Diencephalon (tissue), 1 donor: ENCODE measurements around the gene PRRC2A. TPM values are rescaled to one million over a fixed set of nuclear protein-coding genes. Genes with fewer than 3 reads are reported as not detected.

ENCODE experiments used
- total RNA-seq: library from RNA; depleted of rRNA; stranded (reverse); fragments of >200 nt; gene quantifications from one replicate; pipeline ENCODE4 v1.2.3, GENCODE V29; 2014

The PRRC2A gene
- 48.0 TPM for total RNA-seq

DNA sequence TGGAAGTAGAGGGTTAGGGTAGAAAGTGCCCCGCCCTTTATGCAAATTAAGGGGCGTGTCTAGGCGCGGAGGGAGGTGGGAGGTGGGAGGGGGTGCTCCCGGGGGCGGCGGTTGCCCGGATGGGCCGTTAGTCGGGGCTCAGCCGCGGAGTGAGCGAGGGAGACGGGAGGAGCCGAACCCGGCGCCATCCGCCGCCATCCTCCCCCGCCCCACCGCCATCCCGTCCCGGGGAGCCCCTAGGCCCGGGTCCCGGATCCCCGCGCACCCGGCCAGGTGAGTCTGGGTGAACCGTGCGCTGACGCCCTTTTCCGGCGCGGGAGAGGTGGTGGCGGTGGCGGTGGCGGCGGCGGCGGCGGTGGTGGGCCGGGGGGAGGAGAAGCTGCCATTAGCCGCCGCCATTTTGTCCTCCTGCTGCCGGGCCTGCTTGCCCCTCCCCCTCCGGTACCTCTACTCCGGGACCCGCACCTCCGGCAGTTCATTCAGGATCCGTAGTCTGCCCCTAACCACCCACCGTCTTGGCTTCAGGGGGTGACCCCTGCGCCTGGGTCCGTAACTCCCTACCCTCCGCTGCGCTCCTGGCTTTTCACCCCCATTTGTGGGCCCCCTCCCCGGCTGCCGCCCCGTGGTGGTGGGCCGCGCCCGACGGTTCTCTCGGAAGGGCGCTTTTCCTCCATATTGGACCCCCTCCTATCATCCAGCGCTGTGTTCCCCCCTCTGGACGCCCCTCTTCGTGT is at the start of gene PRRC2A:
PRRC2A (plus strand) TSS at position 130 of the 734 bp plus-strand sequence. CDS start 2,075 bp downstream, outside the sequence.

DNA sequence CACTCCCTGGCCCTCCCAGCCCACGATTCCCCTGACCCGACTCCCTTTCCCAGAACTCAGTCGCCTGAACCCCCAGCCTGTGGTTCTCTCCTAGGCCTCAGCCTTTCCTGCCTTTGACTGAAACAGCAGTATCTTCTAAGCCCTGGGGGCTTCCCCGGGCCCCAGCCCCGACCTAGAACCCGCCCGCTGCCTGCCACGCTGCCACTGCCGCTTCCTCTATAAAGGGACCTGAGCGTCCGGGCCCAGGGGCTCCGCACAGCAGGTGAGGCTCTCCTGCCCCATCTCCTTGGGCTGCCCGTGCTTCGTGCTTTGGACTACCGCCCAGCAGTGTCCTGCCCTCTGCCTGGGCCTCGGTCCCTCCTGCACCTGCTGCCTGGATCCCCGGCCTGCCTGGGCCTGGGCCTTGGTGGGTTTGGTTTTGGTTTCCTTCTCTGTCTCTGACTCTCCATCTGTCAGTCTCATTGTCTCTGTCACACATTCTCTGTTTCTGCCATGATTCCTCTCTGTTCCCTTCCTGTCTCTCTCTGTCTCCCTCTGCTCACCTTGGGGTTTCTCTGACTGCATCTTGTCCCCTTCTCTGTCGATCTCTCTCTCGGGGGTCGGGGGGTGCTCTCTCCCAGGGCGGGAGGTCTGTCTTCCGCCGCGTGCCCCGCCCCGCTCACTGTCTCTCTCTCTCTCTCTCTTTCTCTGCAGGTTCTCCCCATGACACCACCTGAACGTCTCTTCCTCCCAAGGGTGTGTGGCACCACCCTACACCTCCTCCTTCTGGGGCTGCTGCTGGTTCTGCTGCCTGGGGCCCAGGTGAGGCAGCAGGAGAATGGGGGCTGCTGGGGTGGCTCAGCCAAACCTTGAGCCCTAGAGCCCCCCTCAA is 48.2 kb upstream of the PRRC2A start, which contains the start of gene LTA:
LTA (plus strand) TSS at position 249 of the 871 bp plus-strand sequence; CDS start at position 703, 454 bp downstream.

DNA sequence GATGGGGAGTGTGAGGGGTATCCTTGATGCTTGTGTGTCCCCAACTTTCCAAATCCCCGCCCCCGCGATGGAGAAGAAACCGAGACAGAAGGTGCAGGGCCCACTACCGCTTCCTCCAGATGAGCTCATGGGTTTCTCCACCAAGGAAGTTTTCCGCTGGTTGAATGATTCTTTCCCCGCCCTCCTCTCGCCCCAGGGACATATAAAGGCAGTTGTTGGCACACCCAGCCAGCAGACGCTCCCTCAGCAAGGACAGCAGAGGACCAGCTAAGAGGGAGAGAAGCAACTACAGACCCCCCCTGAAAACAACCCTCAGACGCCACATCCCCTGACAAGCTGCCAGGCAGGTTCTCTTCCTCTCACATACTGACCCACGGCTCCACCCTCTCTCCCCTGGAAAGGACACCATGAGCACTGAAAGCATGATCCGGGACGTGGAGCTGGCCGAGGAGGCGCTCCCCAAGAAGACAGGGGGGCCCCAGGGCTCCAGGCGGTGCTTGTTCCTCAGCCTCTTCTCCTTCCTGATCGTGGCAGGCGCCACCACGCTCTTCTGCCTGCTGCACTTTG is 45.1 kb upstream of the PRRC2A start, which contains the start of gene TNF:
TNF (plus strand) TSS at position 231 of the 567 bp plus-strand sequence; CDS start at position 408, 177 bp downstream.

DNA sequence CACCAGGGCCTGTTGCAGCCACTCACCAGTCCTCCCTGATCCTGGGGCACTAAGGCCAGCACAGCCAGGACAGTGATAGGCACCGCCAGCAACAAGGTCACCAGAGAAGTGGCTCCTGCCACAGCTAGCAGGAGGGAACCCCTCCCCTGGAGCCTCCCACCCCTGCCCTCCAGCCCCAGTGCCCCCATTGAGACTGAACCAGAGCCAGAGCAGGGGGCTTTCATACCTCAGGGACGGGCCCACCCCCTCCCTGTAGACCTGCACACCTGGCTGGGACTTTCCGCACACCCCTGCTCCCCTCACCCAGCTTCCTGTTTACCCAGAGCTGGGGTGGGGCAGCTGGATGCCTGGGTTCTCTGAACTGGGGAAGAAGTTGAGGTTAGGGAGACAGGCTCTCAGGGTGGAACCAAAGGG is 38.3 kb upstream of the PRRC2A start, which contains the start of gene LTB:
LTB (minus strand) TSS at position 195 of the 414 bp plus-strand sequence; CDS start at position 188, 7 bp downstream.

DNA sequence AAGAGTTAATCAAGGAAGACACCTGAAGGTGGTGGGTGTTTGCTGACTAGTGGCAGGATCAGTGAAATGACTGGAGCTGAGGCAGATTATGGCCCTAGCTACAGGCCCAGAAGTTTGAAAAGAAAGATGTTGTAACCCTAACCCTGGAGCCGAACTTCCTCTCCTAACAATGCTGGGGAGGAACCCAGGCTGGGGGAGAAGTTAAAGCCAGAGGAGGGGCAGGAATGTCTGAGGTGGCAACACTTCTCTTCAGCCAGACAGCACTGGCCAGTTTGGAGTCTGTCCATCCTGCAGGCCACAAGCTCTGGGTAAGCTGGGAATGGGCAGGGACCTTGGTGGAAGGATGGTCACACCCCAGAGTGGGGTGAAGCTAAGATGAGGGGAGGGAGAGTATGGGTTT is 34.5 kb upstream of the PRRC2A start, which contains the start of gene LST1:
LST1 (plus strand) TSS at position 270 of the 400 bp plus-strand sequence. CDS start 1,023 bp downstream, outside the sequence.

DNA sequence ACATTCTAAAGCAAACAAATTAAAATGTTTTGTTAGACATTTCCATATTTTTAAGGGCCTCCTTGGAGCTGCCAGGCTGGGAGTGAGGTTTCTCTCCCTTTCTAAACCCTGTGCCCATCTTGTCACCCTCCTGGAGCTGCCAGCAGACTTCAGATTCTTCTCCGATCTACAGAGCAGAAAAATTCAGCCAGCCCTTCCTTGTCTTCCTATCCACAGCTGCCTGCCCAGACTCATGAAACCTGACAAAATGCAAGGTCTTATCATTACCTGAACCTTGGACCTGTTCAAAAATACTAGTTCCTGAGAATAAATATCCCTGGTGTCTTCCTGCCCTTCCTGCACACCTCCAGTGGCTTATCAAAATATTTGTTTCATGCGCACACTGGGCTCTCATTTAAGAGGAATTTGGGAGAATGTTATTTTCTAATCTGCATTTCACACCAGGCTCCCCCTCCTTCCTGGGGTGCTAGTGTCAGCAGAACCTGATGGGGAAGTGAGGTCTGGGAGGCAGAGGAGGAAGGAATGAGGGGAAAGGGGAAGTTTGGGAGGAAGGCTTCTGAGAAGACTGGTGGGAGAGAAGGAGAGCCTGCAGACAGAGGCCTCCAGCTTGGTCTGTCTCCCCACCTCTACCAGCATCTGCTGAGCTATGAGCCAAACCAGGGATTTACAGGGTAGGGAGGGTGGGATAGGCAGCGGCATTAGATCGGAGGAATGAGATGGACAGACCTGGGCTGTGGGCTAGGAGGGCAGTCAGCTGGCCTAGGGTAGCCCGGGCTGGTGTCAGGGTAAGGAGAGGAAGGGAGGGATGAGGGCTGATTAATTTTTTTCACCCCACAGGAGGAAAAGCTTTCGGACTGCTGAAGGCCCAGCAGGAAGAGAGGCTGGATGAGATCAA is 5.6 kb upstream of the PRRC2A start, which contains the start of gene AIF1:
AIF1 (plus strand) TSS at position 551 of the 895 bp plus-strand sequence; CDS start at position 647, 96 bp downstream.

DNA sequence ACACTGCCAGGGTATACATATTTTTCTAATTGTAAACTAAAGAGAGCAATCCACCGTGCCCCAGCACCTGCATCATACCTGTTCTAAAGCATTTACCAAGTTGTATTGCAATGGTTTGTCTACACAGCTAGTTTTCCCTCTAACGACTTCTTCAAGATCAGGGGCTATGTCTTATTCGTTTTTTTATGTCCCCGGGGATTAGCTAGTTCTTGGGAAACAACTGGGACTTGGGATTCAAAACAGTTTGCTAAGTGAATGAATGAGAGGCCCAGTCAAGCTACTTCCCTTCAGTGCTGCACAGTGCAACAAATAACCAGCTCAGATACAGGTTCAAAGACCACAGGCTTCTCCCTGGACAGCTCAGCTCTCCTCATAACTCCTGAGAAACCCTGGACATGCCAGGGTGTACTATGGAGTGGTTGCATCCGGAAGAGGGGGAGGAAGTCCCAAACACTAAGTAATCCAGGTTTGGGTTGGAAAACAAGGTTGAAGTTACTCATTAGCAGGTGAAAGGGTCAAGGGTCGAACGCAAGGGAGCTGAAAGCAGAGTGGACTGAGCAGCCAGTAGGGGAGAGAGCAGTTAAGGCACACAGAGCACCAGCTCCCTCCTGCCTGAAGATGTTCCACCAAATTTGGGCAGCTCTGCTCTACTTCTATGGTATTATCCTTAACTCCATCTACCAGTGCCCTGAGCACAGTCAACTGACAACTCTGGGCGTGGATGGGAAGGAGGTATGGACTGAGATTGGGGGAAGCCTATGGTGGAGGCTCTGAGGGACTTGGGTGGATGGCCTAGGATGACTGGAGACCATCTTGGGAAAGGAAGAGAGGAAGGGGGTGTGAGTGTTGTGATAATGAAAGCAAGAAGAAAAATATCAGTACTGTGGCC is 35.1 kb downstream of the PRRC2A start, which contains the start of gene APOM:
APOM (plus strand) TSS at position 546 of the 889 bp plus-strand sequence; CDS start at position 619, 73 bp downstream.

DNA sequence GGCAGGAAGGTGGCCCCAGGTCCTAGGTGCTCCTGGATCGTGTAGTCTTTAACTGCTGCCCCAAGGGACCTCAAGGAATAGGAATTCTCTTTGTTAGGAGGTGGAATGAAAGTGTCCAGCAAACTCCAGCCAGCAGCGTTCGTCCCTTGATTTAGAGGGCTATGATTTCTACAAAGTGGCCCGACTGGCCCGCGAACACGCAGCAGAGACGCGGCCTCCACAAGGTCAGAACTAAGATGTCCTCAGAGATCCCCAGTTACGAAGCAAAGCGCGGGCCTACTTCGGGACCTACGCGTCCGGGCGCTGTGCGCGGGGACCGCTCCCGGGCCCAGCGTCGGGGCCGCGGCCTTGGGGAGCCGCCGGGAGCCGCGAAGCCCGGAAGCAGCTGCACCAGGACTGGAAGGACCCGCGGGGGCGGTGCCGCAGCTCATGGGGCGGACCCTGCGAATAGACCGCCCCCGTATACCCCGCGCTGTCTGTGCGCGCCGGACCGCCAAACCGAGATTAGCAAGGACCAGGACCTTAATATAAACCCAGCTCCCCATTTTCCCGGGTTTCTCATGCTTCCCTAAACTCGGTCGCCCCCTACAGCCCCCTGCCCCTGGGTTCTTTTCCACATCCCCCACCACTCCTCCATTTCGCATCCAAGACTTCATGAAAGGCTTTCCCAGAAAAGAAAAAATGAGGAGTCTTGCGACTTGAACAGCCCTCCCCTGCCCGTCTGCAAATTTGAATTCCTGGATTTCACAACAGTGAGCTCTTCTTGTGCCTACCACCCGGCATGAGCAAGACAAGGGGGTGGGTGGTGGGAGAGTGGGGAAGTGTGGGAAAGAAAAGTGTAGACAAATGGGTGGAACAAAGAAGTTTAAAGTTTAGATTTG is 40.1 kb downstream of the PRRC2A start, which contains the start of gene C6orf47:
C6orf47 (minus strand) TSS at position 398 of the 881 bp plus-strand sequence. CDS start 831 bp downstream, outside the sequence.

DNA sequence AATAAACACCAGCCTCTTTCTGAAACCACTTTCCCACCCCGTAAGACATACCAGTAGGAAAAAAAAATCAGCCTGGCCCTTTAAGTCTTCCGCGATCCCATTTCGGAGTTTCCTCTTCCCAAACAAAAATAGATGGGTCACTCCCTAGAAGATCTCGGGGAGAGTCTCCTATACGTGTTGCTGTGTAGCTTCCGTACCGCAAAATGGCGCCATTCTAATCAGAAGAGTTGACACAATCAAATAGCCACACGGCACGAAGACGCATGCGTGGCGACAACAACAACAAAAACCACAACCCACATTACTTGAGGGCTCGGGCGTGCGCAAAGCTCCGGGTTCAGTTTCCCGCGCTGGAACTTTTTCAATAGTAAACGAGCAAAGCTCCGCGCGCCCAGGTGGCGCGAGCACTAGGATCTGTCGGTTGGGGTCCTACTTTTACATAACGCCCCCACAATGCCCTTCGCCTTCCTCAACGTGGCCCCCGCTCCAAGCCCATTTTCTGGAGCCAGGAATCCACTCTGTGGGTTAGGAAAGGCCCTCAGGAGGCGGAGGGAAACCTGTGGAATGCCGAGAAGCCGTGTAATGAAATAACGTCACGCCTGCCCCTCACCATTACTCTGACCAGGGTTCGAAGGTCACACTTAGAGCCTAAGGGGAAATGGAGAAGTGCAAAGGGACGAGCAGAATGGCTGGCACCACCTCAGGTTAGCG is 44.4 kb downstream of the PRRC2A start, which contains the start of gene GPANK1:
GPANK1 (minus strand) TSS at position 208 of the 711 bp plus-strand sequence. CDS start 519 bp downstream, outside the sequence.

DNA sequence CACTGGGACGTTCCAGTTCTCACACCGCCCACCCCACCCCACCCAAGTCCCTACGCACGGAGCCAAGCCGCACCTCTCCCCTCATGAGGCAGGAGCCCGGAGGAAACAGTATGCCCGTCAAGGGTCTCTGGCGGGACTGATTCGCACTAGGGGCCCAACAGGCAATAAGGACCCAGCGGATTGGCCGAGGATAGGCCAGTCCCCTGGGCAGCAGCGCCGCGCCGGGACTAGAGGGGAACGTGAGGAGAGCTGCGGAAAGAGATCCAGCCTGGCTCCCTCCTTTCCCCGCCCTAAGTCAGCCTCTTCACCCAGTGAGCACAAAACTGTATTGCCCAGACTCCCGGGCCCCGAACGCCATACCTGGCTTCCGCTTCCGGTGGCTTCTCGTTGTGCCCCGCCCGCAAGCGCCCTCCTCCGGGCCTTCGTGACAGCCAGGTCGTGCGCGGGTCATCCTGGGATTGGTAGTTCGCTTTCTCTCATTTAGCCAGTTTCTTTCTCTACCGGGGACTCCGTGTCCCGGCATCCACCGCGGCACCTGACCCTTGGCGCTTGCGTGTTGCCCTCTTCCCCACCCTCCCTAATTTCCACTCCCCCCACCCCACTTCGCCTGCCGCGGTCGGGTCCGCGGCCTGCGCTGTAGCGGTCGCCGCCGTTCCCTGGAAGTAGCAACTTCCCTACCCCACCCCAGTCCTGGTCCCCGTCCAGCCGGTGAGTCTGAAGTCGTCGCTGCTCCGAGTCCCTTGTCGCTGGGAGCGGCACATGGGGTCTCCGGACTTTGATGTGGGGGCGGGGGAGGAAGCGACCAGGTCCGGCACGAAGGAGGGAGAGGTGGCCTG is 45.2 kb downstream of the PRRC2A start, which contains the start of gene CSNK2B:
CSNK2B (plus strand) TSS at position 580 of the 836 bp plus-strand sequence. CDS start 752 bp downstream, outside the sequence.

DNA sequence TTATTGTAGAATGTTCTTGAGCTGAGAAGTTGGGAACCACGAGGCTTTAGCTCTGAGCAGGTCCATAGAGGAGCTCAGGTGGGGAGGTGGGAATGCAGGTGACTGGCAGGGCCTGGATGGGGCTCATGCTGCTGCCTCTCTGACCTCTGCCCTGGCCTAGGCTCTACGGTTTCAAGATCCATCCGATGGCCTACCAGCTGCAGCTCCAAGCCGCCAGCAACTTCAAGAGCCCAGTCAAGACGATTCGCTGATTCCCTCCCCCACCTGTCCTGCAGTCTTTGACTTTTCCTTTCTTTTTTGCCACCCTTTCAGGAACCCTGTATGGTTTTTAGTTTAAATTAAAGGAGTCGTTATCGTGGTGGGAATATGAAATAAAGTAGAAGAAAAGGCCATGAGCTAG is 49.2 kb downstream of the PRRC2A start, which contains the start of gene LY6G5B:
LY6G5B (plus strand) TSS at position 301 of the 400 bp plus-strand sequence. CDS start 975 bp downstream, outside the sequence.

DNA sequence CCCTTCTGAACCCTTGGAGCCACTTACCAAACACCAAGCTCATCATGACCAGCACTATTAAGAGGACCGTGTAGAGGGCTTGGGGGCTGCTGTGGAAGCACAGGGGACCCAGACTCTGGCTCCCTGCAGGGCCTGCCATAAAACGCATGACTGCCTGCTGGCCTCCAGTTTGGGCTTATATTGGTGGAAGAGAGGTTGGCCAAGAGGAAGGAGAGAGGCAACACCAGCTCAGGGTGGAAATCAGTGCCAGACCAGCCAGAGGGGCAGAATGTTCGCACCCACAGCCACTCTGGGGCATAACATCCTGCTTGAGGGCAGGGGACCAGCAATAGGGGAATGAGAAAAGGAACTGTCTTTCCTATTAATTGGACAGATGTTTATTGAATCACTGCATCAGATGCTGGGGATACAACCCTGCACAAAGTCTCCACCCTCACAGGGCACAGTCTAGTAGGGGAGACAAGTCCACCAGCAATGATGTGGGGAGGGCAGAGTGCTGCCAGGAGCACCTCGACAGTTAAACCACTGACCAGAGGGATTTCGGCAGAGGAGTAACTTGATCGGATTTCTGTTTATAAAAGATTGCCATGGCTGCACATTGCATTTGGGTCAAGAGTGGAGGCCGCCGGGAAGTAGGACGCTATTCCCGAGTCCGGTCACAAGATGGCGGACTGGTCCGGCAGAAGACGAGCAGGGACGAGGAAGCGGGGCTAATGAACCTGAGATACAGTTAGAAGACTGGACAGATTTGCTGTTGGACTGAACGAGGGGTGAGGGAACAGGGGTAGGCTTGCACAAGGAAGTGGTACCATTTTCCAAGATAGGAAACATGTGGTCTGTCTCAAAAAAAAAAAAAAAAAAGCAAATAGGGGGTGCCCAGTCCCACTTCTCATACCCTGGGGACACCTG is 60.0 kb downstream of the PRRC2A start, which contains the start of gene LY6G5C:
LY6G5C (minus strand) TSS at position 842 of the 909 bp plus-strand sequence; CDS start at position 148, 694 bp downstream.

